H1 (cell line): ENCODE data around the gene BTBD9.

Experiments
- EGR1 ChIP-seq: IDR thresholded peaks from 2 replicates; pipeline ENCODE4 v1.6.1; 2011; ENCODE audit warnings: low read depth, low read length, borderline replicate concordance
- EZH2 ChIP-seq: fragments of 200-600 bp; sonication (generic); IDR thresholded peaks from 2 replicates; pipeline ENCODE4 v1.7.1; 2012; ENCODE audit warnings: low read depth, mild to moderate bottlenecking, moderate library complexity, low read length, inconsistent platforms; ENCODE audit not compliant: severe bottlenecking
- JUND ChIP-seq: IDR thresholded peaks from 2 replicates; pipeline ENCODE4 v1.6.1; 2011; ENCODE audit warnings: mild to moderate bottlenecking, improper control_type of control experiment, low read length
- POLR2A ChIP-seq, 2 experiments: IDR thresholded peaks; 1 replicate in 1 of 2; 2 replicates in 1 of 2; pipeline ENCODE4 v1.6.1; 2011; ENCODE audit warnings: low read depth in 2 of 2, low read length in 2 of 2, mild to moderate bottlenecking in 2 of 2; ENCODE audit errors: control extremely low read depth in 1 of 2
- RXRA ChIP-seq: IDR thresholded peaks from 2 replicates; pipeline ENCODE4 v1.6.1; 2011; ENCODE audit warnings: low read depth, mild to moderate bottlenecking, low read length, moderate library complexity; ENCODE audit not compliant: insufficient read depth
- TAF7 ChIP-seq: optimal IDR thresholded peaks from 2 replicates; pipeline ENCODE3; 2011; ENCODE audit warnings: low read depth, mild to moderate bottlenecking, inconsistent platforms, low read length, moderate library complexity, borderline replicate concordance

DNA sequence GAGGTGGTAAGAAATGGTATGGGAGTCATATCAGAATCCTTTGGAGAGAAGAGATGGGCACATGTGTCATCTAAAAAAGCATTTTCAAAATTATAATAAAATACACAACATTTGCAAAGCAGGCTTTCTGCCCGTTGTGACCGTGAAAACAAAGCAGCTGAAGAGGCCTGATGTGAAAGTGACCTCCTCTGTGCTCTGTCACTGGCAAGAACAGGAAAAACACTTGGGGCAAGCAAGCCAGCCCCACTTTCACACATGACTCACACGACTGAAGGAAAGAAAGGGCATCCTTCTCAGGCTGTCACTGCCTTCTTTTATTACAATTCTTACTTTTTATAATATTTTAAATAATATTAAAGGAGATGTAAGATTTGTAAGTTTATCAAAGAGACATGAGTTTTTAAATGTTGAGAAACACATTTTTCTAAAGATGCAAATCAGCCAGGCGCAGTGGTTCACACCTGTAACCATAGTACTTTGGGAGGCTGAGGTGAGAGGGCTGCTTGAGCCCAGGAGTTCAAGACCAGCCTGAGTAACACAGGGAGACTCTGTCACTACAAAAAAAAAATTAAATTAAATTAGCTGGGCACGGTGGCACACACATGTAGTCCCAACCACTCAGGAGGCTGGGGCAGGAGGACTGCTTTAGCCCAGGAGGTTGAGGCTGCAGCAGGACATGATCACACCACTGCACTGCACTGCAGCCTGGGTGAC, 143.7 kb downstream of the BTBD9 start:
- TF ChIP-seq POLR2A (IDR thresholded peaks at IDR 0.05; ENCODE audit: control extremely low read depth in 1 of 2, low read depth in 2 of 2, low read length in 2 of 2) (no peak), JUND (no peak), EZH2 (no peak), RXRA (no peak), TAF7 (no peak), EGR1 (no peak)
